Measurements from ENCODE around the gene TMEM201.

- TF ChIP-seq CTCF (conservative IDR thresholded peaks at IDR 0.05; ENCODE audit: low read depth, low read length): no peak
- no peak for TF ChIP-seq MAFK (IDR thresholded peaks at IDR 0.05; ENCODE audit: low read depth, low read length)
- no peak for TF ChIP-seq POLR2A (IDR thresholded peaks at IDR 0.05; ENCODE audit: low read depth, low read length)
- no peak for TF ChIP-seq RFX5 (IDR thresholded peaks at IDR 0.05; ENCODE audit: low read depth, low read length)
- TF ChIP-seq SMC3 (IDR thresholded peaks at IDR 0.05; ENCODE audit: low read depth, low read length): no peak
- no peak for TF ChIP-seq BHLHE40 (IDR thresholded peaks at IDR 0.05; ENCODE audit: low read depth, low read length)
- no peak for TF ChIP-seq CEBPB (IDR thresholded peaks at IDR 0.05; ENCODE audit: low read depth, low read length)
- no peak for TF ChIP-seq FOS (IDR thresholded peaks at IDR 0.05; ENCODE audit: low read depth, low read length)
- TF ChIP-seq RCOR1 (IDR thresholded peaks at IDR 0.05; ENCODE audit: insufficient replicate concordance, low read length): no peak
- TF ChIP-seq ELK1 (IDR thresholded peaks at IDR 0.05; ENCODE audit: borderline replicate concordance, low read depth, low read length): no peak
- no peak for TF ChIP-seq RAD21 (IDR thresholded peaks at IDR 0.05; ENCODE audit: low read length)
- no peak for TF ChIP-seq NFE2L2 (IDR thresholded peaks at IDR 0.05; ENCODE audit: low read depth, low read length)
- no peak for TF ChIP-seq MXI1 (IDR thresholded peaks at IDR 0.05; ENCODE audit: borderline replicate concordance, low read depth, low read length)
- no peak for TF ChIP-seq USF2 (IDR thresholded peaks at IDR 0.05; ENCODE audit: low read depth, low read length)
Observed at GRCh38 chr1:9628541-9629444, 40.1 kb downstream of the TMEM201 start.

Measured in IMR-90 (cell line).